SK-N-SH treated with all-trans-retinoic acid at 6 μM for 48 hours (cell line): ENCODE measurements around the gene KREMEN2.

Experiments
- ATAC-seq: fragments of 200-7000 bp; cut with Tn5 transposase; 3 replicates; pipeline ENCODE4 v1.9.1; 2020; ENCODE audit warnings: mild to moderate bottlenecking, moderate library complexity
- ARNTL ChIP-seq: fragments of 450-650 bp; formaldehyde crosslinking; IDR thresholded peaks from 2 replicates; pipeline ENCODE4 v1.5.0; 2020; ENCODE audit warnings: low read depth, mild to moderate bottlenecking, moderate library complexity, borderline replicate concordance
- BACH2 ChIP-seq: fragments of 250-450 bp; sonication (Bioruptor Pico); IDR thresholded peaks from 2 replicates; pipeline ENCODE4 v1.9.0; 2021; ENCODE audit warnings: mild to moderate bottlenecking, borderline replicate concordance
- CSDC2 ChIP-seq: fragments of 250-450 bp; sonication (Bioruptor Pico); IDR thresholded peaks from 2 replicates; pipeline ENCODE4 v1.5.0; 2020; ENCODE audit warnings: mild to moderate bottlenecking, moderate library complexity
- CSRNP3 ChIP-seq: fragments of 250-450 bp; sonication (Bioruptor Pico); IDR thresholded peaks from 2 replicates; pipeline ENCODE4 v1.5.1; 2021; ENCODE audit warnings: mild to moderate bottlenecking, moderate library complexity
- ESRRG ChIP-seq: fragments of 250-450 bp; sonication (Bioruptor Pico); IDR thresholded peaks from 2 replicates; pipeline ENCODE4 v1.6.1; 2021; ENCODE audit warnings: mild to moderate bottlenecking
- GLIS3 ChIP-seq: fragments of 250-450 bp; sonication (Bioruptor Pico); IDR thresholded peaks from 2 replicates; pipeline ENCODE4 v1.5.0; 2020; ENCODE audit warnings: mild to moderate bottlenecking, moderate library complexity
- ISL1 ChIP-seq: fragments of 250-450 bp; sonication (Bioruptor Pico); IDR thresholded peaks from 2 replicates; pipeline ENCODE4 v2.1.2; 2022; ENCODE audit warnings: mild to moderate bottlenecking, moderate library complexity
- OSR1 ChIP-seq: fragments of 250-450 bp; sonication (Bioruptor Pico); IDR thresholded peaks from 2 replicates; pipeline ENCODE4 v1.8.0; 2022; ENCODE audit warnings: moderate library complexity, mild to moderate bottlenecking, inconsistent platforms
- POU6F1 ChIP-seq: fragments of 250-450 bp; sonication (Bioruptor Pico); IDR thresholded peaks from 2 replicates; pipeline ENCODE4 v1.8.0; 2021; ENCODE audit warnings: low read depth, mild to moderate bottlenecking, moderate library complexity, borderline replicate concordance
- PPARA ChIP-seq: fragments of 250-450 bp; sonication (Bioruptor Pico); IDR thresholded peaks from 2 replicates; pipeline ENCODE4 v1.5.0; 2020; ENCODE audit warnings: mild to moderate bottlenecking, borderline replicate concordance
- SNAI2 ChIP-seq: fragments of 250-450 bp; sonication (Bioruptor Pico); IDR thresholded peaks from 2 replicates; pipeline ENCODE4 v1.5.0; 2020; ENCODE audit warnings: mild to moderate bottlenecking, moderate library complexity
- TCF4 ChIP-seq: fragments of 250-450 bp; sonication (Bioruptor Pico); IDR thresholded peaks from 2 replicates; pipeline ENCODE4 v1.8.0; 2021; ENCODE audit warnings: mild to moderate bottlenecking, moderate library complexity, borderline replicate concordance
- TOX ChIP-seq: fragments of 250-450 bp; sonication (Bioruptor Pico); IDR thresholded peaks from 2 replicates; pipeline ENCODE4 v1.8.0; 2021; ENCODE audit warnings: mild to moderate bottlenecking, moderate library complexity, borderline replicate concordance
- ZC3H10 ChIP-seq: fragments of 250-450 bp; sonication (Bioruptor Pico); IDR thresholded peaks from 2 replicates; pipeline ENCODE4 v1.5.1; 2021; ENCODE audit warnings: mild to moderate bottlenecking, moderate library complexity
- ZFP3 ChIP-seq: fragments of 250-450 bp; sonication (Bioruptor Pico); IDR thresholded peaks from 2 replicates; pipeline ENCODE4 v1.5.0; 2020; ENCODE audit warnings: mild to moderate bottlenecking, moderate library complexity
- ZFP30 ChIP-seq: fragments of 450-650 bp; formaldehyde crosslinking; IDR thresholded peaks from 2 replicates; pipeline ENCODE4 v1.5.0; 2022; ENCODE audit warnings: mild to moderate bottlenecking, moderate library complexity
- ZNF565 ChIP-seq: fragments of 450-650 bp; formaldehyde crosslinking; conservative IDR thresholded peaks from 2 replicates; pipeline ENCODE4 v1.5.0; 2020; ENCODE audit warnings: low read depth, mild to moderate bottlenecking, moderate library complexity
- ZNF70 ChIP-seq: fragments of 450-650 bp; formaldehyde crosslinking; IDR thresholded peaks from 2 replicates; pipeline ENCODE4 v1.5.0; 2020; ENCODE audit warnings: mild to moderate bottlenecking, moderate library complexity
- ZNF8 ChIP-seq: fragments of 450-650 bp; formaldehyde crosslinking; IDR thresholded peaks from 2 replicates; pipeline ENCODE4 v1.5.0; 2020; ENCODE audit warnings: mild to moderate bottlenecking, moderate library complexity
- TF ChIP-seq, protein P1 (sequence below): fragments of 250-450 bp; sonication (Bioruptor Pico); IDR thresholded peaks from 2 replicates; pipeline ENCODE4 v1.5.0; 2020; ENCODE audit warnings: mild to moderate bottlenecking, moderate library complexity
- TF ChIP-seq, protein P2 (sequence below): fragments of 250-450 bp; sonication (Bioruptor Pico); IDR thresholded peaks from 2 replicates; pipeline ENCODE4 v1.5.1; 2020; ENCODE audit warnings: low read depth, mild to moderate bottlenecking, moderate library complexity

KREMEN2 gene

GRCh38 chr16:3007059-3007956 is 43.2 kb downstream of the KREMEN2 start:
- TF ChIP-seq GLIS3 (CRISPR knock-in tag): no peak
- TF ChIP-seq ESRRG (CRISPR knock-in tag): no peak
- TF ChIP-seq ZNF70 (CRISPR knock-in tag): no peak
- no peak for TF ChIP-seq ZFP30
- no peak for TF ChIP-seq ARNTL
- no peak for ATAC-seq

- no peak for ATAC-seq
- TF ChIP-seq ZFP30 (no peak), PPARA (CRISPR knock-in tag) (no peak), ZC3H10 (CRISPR knock-in tag) (no peak), SNAI2 (CRISPR knock-in tag) (no peak), BACH2 (CRISPR knock-in tag) (no peak), ZNF565 (CRISPR knock-in tag) (no peak), ARNTL (no peak), POU6F1 (CRISPR knock-in tag) (no peak), ZNF8 (CRISPR knock-in tag) (no peak), ZFP3 (CRISPR knock-in tag) (no peak), CSDC2 (CRISPR knock-in tag) (no peak), TOX (CRISPR knock-in tag) (no peak)
- TF ChIP-seq, protein P1, sequence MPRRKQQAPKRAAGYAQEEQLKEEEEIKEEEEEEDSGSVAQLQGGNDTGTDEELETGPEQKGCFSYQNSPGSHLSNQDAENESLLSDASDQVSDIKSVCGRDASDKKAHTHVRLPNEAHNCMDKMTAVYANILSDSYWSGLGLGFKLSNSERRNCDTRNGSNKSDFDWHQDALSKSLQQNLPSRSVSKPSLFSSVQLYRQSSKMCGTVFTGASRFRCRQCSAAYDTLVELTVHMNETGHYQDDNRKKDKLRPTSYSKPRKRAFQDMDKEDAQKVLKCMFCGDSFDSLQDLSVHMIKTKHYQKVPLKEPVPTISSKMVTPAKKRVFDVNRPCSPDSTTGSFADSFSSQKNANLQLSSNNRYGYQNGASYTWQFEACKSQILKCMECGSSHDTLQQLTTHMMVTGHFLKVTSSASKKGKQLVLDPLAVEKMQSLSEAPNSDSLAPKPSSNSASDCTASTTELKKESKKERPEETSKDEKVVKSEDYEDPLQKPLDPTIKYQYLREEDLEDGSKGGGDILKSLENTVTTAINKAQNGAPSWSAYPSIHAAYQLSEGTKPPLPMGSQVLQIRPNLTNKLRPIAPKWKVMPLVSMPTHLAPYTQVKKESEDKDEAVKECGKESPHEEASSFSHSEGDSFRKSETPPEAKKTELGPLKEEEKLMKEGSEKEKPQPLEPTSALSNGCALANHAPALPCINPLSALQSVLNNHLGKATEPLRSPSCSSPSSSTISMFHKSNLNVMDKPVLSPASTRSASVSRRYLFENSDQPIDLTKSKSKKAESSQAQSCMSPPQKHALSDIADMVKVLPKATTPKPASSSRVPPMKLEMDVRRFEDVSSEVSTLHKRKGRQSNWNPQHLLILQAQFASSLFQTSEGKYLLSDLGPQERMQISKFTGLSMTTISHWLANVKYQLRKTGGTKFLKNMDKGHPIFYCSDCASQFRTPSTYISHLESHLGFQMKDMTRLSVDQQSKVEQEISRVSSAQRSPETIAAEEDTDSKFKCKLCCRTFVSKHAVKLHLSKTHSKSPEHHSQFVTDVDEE (CRISPR knock-in tag): no peak
- TF ChIP-seq, protein P2, sequence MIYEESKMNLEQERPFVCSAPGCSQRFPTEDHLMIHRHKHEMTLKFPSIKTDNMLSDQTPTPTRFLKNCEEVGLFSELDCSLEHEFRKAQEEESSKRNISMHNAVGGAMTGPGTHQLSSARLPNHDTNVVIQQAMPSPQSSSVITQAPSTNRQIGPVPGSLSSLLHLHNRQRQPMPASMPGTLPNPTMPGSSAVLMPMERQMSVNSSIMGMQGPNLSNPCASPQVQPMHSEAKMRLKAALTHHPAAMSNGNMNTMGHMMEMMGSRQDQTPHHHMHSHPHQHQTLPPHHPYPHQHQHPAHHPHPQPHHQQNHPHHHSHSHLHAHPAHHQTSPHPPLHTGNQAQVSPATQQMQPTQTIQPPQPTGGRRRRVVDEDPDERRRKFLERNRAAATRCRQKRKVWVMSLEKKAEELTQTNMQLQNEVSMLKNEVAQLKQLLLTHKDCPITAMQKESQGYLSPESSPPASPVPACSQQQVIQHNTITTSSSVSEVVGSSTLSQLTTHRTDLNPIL: no peak
Observed at GRCh38 chr16:3007957-3008689, 44.0 kb downstream of the KREMEN2 start.

- TF ChIP-seq ISL1 (CRISPR knock-in tag) (no peak), ESRRG (CRISPR knock-in tag) (no peak), SNAI2 (CRISPR knock-in tag) (no peak), GLIS3 (CRISPR knock-in tag) (no peak), TCF4 (CRISPR knock-in tag) (no peak), OSR1 (CRISPR knock-in tag) (no peak), POU6F1 (CRISPR knock-in tag) (no peak), CSDC2 (CRISPR knock-in tag) (no peak), ZNF70 (CRISPR knock-in tag) (no peak), BACH2 (CRISPR knock-in tag) (no peak), CSRNP3 (CRISPR knock-in tag) (no peak), TOX (CRISPR knock-in tag) (no peak)
- TF ChIP-seq, protein P1 (CRISPR knock-in tag): no peak
Observed at GRCh38 chr16:3008690-3009037, 44.6 kb downstream of the KREMEN2 start.

More at GRCh38 chr16:3008690-3009037, 44.6 kb downstream of the KREMEN2 start:
- no peak for ATAC-seq
